ENCODE measurements around the gene LRRTM3. TPM values are rescaled to one million over a fixed set of nuclear protein-coding genes. Genes with fewer than 3 reads are reported as not detected.

The LRRTM3 gene
- total RNA-seq, 1 donor from 2014 or later, result not detected

DNA sequence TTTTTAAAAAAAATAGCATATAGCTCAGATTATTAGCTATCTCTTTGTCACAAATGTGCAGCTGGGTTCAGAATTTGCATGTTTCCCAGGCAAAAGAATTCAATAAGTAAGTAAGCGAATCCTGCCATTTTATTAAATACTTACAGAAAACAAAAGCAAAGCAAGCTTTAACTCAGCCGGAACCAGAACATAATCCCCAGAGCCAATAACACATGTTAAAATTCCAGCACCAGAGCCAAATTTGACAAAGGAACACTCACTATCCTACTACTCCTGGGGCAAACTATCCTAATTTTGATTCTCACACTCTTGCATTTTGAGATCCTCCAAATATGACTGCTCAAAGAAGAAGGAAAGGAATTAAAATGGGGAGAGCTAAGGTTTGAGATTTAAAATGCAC, 32.6 kb downstream of the LRRTM3 start:
- Histone ChIP-seq H3K27me3 (ENCODE audit: control insufficient read depth, insufficient read depth, low read length) (no peaks in the 10 kb centered on the region), H3K4me3 (ENCODE audit: low read depth, low read length) (no peak overlapping the region), H3K36me3 (ENCODE audit: control insufficient read depth, insufficient read depth, low read length) (no peaks in the 10 kb centered on the region)
- no peak for TF ChIP-seq CTCF (IDR thresholded peaks at IDR 0.05; ENCODE audit: insufficient read depth, low read length, severe bottlenecking)
- DNase-seq (ENCODE audit: low read depth) (no peak), FAIRE-seq (no peak)

- FAIRE-seq (no peak), DNase-seq (ENCODE audit: low read depth) (no peak)
- Histone ChIP-seq H3K4me3 (ENCODE audit: low read depth, low read length) (no peak overlapping the region), H3K27me3 (ENCODE audit: control insufficient read depth, insufficient read depth, low read length) (no peaks in the 10 kb centered on the region), H3K36me3 (ENCODE audit: control insufficient read depth, insufficient read depth, low read length) (no peaks in the 10 kb centered on the region)
- no peak for TF ChIP-seq CTCF (IDR thresholded peaks at IDR 0.05; ENCODE audit: insufficient read depth, low read length, severe bottlenecking)
These were observed 39.1 kb downstream of the LRRTM3 start for GRCh38 chr10:66964946-66965345.

DNA sequence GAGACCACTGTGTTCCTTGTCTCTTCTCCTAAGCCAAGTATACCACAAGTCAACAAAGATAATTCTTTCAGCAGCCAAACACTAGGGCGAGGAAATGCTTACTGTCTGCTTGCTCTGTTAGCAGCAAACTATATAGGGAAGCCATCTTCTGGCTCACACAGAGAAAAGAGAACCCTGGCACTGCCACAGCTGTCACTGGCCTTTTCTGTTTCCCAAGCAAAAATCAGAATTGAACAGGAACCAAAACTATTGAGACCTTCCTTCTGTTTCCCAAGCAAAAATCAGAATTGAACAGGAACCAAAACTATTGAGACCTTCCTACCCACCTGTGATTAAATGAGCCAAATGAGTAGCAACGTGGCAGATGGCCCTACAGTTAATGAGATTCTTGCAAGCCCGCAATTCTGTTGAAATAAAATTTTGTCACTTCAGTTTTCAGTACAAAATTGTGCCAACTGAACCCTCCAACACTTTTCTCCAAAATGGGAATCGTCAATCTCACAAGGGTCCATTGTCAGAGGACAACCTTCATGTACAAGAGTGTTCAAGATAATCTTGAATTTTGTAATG, 54.5 kb downstream of the LRRTM3 start:
- no peak for TF ChIP-seq CTCF (IDR thresholded peaks at IDR 0.05; ENCODE audit: insufficient read depth, low read length, severe bottlenecking)

GRCh38 chr10:66981361-66982052, 55.7 kb downstream of the LRRTM3 start:
- no peak for TF ChIP-seq CTCF (IDR thresholded peaks at IDR 0.05; ENCODE audit: insufficient read depth, low read length, severe bottlenecking)
- Histone ChIP-seq H3K4me3 (ENCODE audit: low read depth, low read length) (no peak overlapping the region), H3K36me3 (ENCODE audit: control insufficient read depth, insufficient read depth, low read length) (no peaks in the 10 kb centered on the region), H3K27me3 (ENCODE audit: control insufficient read depth, insufficient read depth, low read length) (no peaks in the 10 kb centered on the region)
- FAIRE-seq, result no peak
- DNase-seq (ENCODE audit: low read depth), result no peak

More for the DNA sequence above, 54.5 kb downstream of the LRRTM3 start:
- DNase-seq (ENCODE audit: low read depth) (no peak), FAIRE-seq (no peak)
- Histone ChIP-seq H3K27me3 (ENCODE audit: control insufficient read depth, insufficient read depth, low read length) (no peaks in the 10 kb centered on the region), H3K36me3 (ENCODE audit: control insufficient read depth, insufficient read depth, low read length) (no peaks in the 10 kb centered on the region), H3K4me3 (ENCODE audit: low read depth, low read length) (no peak overlapping the region)

DNA sequence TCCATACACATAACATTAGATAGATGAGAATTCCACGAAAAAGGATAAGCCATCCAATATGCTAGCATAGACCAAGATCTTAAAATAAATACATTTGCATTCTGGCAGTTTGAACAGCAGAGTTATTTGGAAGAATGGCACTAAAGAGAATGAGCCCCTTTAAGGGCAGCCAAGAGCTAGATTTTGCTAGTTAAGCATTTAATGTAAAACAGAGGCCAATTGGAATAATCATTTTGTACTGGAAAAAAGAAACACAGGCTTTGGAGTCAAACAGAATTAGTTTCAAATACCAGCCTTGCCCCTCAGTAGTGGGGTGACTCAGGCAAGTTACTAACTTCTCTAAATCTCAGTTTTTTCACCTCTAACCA, 56.2 kb downstream of the LRRTM3 start:
- H3K36me3 ChIP-seq (ENCODE audit: control insufficient read depth, insufficient read depth, low read length), result no peaks in the 10 kb centered on the region
- no peak for DNase-seq (ENCODE audit: low read depth)
- H3K27me3 ChIP-seq (ENCODE audit: control insufficient read depth, insufficient read depth, low read length), result no peaks in the 10 kb centered on the region
- FAIRE-seq, result no peak
- H3K4me3 ChIP-seq (ENCODE audit: low read depth, low read length), result no peak overlapping the region
- no peak for TF ChIP-seq CTCF (IDR thresholded peaks at IDR 0.05; ENCODE audit: insufficient read depth, low read length, severe bottlenecking)
